Dermis microvascular lymphatic vessel endothelial cell (primary cell): Measurements from ENCODE around the gene EHMT2. TPM values are rescaled to one million over a fixed set of nuclear protein-coding genes. Genes with fewer than 3 reads are reported as not detected.
"Not testable (repeated sequence)": the region's sequence is repeated elsewhere in the genome, so short reads cannot be mapped to it uniquely, and the experiment has no call there.

Experiments used
- DNase-seq, 2 donors: peaks; one replicate each; pipeline versions ENCODE4 v3.0.0 to v3.0.0-alpha.2; 2010; ENCODE audit warnings: low read depth in 2 of 2
- total RNA-seq: library from RNA; depleted of rRNA; stranded (reverse); fragments of >200 nt; gene quantifications from 2 replicates; pipeline ENCODE4 v1.2.1, GENCODE V29; 2014

The EHMT2 gene
- 25.9 and 37.4 TPM in 2 replicates for total RNA-seq

DNA sequence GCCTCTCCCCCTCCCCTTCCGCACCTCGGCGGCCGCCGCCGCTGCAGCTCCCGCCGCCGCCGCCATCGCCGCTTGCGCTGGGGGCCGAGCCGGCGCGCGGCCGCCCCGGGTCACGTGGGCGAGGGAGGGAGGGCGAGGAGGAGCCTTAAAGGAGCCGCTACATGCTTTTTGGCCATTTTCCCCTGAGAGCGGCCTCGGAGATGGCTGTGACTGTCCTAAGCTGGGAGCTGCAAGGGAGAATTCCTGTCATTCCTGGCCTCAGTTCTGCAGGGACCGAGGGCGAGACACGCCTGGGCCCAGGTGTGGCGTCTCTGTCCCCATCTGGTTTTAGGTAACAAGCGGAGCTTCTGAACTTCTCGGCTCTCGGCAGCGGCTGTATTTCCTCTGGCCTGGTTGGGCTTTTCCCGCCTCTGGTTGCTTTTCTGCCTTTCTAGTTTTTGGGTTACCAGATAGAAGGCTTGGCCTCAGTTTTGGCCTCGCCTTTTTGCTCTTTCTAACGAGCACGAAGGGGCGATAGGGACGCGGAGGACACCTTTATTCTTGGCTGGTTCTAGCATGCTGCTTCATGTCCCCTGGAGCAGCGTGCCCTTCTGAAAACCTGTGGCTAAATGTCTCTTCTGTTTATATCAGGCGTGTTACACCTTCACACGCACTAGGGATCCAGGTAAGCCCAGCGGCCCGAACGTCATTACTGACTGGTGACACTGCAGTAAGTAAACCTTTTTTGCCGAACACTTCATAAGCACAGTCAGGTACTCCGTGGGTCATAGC is at the start of gene EHMT2:
EHMT2 (minus strand) TSS at position 87 of the 771 bp plus-strand sequence; CDS start at position 66, 21 bp downstream.
- peak; percentile 36 to 73 for DNase-seq

DNA sequence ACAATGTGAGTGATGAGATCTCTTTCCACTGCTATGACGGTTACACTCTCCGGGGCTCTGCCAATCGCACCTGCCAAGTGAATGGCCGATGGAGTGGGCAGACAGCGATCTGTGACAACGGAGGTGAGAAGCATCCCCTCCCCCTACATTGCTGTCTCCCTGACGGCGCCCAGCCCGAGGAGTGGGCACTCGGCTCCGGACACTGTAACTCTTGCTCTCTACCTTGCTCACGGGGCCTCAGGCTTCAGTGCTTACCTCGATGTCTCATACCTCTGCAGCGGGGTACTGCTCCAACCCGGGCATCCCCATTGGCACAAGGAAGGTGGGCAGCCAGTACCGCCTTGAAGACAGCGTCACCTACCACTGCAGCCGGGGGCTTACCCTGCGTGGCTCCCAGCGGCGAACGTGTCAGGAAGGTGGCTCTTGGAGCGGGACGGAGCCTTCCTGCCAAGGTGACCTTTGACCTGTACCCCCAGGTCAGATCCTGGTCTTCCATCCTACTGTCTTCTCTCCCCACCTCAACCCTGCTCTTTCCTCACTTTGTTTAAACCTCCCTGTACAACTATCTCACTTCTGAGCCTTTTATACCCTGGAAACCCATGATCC is 49.7 kb upstream of the EHMT2 start:
- no peak for DNase-seq

DNA sequence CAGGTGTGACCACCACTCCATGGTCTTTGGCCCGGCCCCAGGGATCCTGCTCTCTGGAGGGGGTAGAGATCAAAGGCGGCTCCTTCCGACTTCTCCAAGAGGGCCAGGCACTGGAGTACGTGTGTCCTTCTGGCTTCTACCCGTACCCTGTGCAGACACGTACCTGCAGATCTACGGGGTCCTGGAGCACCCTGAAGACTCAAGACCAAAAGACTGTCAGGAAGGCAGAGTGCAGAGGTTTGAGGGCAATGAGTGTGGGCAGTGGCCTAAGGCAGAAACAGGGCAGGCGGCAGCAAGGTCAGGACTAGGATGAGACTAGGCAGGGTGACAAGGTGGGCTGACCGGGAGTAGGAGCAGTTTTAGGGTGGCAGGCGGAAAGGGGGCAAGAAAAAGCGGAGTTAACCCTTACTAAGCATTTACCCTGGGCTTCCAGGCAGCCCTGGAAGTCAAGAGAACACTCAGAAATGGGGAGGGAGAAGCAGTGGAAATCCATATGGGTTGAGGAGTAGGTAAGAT is 48.9 kb upstream of the EHMT2 start:
- no peak for DNase-seq

DNA sequence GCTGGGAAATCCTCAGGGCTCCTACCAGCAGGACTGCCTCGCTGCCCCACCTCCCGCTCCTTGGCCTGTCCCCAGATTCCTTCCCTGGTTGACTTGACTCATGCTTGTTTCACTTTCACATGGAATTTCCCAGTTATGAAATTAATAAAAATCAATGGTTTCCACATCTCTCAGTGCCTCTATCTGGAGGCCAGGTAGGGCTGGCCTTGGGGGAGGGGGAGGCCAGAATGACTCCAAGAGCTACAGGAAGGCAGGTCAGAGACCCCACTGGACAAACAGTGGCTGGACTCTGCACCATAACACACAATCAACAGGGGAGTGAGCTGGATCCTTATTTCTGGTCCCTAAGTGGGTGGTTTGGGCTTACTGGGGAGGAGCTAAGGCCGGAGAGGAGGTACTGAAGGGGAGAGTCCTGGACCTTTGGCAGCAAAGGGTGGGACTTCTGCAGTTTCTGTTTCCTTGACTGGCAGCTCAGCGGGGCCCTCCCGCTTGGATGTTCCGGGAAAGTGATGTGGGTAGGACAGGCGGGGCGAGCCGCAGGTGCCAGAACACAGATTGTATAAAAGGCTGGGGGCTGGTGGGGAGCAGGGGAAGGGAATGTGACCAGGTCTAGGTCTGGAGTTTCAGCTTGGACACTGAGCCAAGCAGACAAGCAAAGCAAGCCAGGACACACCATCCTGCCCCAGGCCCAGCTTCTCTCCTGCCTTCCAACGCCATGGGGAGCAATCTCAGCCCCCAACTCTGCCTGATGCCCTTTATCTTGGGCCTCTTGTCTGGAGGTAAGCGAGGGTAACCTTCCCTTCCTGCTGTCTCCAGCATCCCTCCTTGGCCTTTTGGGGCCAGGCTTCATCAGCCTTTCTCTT is 48.2 kb upstream of the EHMT2 start, which contains the start of gene CFB:
CFB (plus strand) TSS at position 589 of the 863 bp plus-strand sequence; CDS start at position 716, 127 bp downstream.
- DNase-seq, result no peak

DNA sequence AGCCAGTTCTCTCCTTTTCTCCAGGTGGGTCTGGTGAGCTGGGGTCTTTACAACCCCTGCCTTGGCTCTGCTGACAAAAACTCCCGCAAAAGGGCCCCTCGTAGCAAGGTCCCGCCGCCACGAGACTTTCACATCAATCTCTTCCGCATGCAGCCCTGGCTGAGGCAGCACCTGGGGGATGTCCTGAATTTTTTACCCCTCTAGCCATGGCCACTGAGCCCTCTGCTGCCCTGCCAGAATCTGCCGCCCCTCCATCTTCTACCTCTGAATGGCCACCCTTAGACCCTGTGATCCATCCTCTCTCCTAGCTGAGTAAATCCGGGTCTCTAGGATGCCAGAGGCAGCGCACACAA is 47.6 kb upstream of the EHMT2 start:
- DNase-seq, result no peak

DNA sequence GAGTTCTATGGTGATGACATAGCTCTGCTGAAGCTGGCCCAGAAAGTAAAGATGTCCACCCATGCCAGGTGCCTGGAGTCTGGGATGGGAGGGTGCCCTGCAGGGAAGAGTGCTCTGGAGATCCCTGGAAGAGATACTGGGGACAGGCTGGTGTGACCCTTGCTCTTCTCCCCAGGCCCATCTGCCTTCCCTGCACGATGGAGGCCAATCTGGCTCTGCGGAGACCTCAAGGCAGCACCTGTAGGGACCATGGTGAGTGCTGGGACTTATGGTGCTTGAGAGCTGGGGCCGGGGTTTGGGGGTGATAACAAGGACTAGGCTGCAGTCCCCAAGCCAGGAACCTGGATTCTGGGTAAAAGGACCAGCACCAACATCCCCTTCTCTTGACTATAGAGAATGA is 46.2 kb upstream of the EHMT2 start:
- no peak for DNase-seq

DNA sequence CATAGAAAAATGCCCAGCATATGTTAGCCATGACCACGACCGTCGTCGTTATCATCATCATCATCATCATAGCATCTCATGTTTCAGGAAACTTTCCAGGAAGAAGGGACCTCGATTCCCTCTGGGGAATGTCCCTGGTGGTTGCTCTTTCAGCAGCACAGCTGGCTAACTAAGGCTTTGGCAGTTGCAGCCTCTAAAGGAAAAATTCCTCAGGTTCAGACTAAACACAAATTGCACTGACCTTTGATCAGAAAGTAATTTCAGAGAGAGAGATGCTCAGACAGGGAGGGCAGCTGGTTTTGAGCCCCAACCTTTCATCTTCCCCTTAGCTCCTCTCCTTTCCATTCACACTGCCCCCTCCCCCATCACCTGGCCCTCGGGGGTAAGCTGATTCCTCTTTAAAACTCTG is 42.8 kb upstream of the EHMT2 start:
- no peak for DNase-seq

DNA sequence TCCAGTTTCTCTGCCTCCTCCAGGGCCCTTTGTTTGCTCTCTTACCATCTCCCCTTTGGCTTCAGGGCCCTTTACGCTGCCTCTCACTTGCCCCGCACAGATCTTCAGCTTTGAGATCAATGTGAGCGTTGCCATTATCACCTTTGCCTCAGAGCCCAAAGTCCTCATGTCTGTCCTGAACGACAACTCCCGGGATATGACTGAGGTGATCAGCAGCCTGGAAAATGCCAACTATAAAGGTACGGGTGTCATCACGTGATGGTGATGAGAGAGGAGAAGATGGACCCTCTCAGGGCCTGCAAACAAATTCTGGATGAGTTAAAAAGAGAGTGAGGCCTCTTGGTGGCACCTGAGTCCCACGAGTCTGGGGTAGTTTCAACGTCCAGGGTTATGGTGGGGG is 38.3 kb upstream of the EHMT2 start:
- DNase-seq, result no peak

DNA sequence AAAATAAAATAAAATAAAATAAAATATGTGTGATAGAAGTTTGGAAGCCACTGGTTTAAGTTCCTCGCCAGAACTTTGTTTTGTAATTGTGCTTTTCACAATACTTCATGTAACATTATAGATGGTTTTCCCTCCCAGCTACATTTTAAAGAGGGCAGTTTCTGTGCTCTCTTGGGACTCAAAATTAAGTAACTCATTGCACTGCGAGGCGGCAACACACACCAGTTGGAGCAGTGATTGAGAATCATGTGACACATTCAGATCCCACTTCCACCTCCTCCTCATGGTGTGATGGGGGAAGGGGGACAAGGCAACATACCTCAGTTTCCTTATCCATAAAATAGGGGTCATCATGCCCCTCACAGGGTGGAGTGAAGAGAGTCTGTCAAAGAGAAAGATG is 37.5 kb upstream of the EHMT2 start:
- no peak for DNase-seq

DNA sequence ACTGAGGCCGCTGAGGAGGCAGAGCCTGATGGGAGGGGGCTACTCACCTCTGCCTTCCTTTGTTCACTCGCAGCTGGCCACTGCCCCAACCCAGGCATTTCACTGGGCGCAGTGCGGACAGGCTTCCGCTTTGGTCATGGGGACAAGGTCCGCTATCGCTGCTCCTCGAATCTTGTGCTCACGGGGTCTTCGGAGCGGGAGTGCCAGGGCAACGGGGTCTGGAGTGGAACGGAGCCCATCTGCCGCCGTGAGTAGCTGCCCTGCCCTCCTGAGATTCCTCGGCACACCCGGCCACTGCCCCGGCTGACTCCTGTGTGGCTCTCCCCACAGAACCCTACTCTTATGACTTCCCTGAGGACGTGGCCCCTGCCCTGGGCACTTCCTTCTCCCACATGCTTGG is 36.0 kb upstream of the EHMT2 start:
- no peak for DNase-seq

DNA sequence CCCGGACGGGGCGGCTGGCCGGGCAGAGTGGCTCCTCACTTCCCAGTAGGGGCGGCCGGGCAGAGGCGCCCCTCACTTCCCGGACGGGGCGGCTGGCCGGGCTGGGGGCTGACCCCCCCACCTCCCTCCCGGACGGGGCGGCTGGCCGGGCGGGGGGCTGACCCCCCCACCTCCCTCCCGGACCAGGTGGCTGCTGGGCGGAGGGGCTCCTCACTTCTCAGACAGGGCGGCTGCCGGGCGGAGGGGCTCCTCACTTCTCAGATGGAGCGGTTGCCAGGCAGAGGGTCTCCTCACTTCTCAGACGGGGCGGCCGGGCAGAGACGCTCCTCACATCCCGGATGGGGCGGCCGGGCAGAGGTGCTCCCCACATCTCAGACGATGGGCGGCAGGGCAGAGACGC is 34.6 kb upstream of the EHMT2 start:
- not testable (repeated sequence) for DNase-seq

DNA sequence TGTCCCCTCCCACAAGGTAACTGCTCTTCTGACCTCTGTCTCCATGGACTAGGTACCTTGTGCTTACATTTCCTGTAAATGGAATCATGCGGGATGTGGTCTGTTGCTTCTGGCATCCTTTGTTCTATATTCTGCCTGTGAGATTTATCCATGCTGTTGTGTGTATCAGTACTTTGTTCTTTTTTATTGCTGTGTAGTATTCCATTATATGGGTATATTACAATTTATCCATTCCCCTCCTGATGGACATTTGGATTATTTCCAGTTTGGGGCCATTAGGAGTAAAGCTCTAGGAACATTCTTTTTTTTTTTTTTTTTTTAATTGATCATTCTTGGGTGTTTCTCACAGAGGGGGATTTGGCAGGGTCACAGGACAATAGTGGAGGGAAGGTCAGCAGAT is 33.5 kb upstream of the EHMT2 start:
- DNase-seq, result no peak

DNA sequence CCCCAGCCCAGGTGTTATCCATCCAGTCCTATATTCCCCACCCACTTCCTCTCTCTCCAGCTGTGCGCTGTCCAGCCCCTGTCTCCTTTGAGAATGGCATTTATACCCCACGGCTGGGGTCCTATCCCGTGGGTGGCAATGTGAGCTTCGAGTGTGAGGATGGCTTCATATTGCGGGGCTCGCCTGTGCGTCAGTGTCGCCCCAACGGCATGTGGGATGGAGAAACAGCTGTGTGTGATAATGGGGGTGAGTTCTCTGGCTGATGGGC is 31.1 kb upstream of the EHMT2 start:
- no peak for DNase-seq

DNA sequence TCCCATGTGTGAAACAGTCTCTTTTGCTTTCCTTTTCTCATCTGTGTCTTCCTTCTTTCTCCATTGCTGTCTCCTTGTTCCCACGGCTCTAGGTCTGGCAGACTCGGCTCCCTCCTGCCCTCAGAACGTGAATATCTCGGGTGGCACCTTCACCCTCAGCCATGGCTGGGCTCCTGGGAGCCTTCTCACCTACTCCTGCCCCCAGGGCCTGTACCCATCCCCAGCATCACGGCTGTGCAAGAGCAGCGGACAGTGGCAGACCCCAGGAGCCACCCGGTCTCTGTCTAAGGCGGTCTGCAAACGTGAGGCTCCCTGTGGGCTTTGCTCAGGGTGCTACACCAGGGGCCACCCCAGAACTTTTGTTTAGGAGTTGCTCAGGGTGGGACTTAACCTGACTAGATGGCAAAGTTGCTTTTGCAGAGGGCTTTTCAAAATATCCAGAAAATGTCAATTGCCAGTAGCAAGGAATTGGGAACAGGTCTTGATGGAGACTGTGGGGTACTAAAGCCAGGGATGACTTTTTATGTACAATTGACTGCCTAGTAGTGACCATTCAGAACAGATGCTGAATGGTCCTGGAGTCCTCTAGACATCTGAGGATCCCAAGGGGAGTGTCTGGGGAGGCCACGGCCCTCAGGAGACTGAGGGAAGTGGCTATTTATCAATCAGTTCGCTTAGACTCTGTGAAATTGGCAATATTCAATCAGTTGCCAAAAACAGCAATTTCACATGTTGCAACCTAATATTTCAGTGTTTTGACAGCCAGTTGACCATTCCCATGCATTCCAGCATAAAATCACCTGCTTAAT is 30.6 kb upstream of the EHMT2 start:
- no peak for DNase-seq

DNA sequence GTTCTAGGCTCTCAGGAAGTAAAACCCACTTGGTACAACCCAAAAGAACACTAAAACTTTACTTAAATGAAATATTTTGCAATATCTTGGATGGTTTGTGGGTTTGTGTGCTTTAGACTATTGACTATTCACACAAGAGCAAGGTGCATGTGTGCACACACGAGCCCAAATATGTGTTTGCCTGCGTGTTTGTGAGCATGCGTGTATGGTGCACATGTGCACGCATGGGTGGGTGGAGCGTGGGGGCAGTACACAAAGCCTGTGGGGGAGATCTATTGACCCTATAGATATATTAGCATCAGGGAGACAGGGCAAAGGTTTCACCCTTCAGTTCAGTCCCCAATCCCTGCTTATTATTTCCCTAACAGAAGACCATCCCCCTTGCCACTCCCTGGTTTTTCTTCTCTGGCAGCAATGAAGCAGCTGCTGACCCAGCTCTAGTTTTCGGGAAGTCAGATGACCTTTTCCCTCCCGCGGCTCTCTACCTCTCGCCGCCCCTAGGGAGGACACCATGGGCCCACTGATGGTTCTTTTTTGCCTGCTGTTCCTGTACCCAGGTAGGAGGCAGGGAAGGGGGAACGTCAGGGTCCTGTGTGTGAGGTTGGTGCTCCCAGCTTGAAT is 29.9 kb upstream of the EHMT2 start, which contains the start of gene C2:
C2 (plus strand) TSS at position 476 of the 621 bp plus-strand sequence; CDS start at position 512, 36 bp downstream.
- no peak for DNase-seq

DNA sequence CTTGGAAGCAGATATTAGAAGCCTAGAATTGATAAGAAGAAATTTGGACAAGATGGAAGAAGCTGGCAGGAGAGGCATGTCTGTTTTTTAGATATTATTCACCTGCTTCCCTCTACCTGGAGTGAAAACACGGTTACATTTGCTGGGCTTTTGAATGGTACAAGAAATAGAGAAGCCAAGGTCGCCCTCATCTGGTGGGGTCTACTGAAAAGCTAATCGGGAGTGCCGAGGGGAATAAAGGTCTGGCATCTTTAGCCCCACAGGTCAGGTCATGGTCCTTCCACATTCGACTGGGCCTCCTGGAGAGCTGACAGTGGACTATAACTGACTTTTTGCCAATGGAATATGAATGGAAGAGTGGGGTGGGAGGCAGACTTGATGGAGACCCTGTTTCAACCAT is 25.4 kb upstream of the EHMT2 start:
- DNase-seq, result no peak

DNA sequence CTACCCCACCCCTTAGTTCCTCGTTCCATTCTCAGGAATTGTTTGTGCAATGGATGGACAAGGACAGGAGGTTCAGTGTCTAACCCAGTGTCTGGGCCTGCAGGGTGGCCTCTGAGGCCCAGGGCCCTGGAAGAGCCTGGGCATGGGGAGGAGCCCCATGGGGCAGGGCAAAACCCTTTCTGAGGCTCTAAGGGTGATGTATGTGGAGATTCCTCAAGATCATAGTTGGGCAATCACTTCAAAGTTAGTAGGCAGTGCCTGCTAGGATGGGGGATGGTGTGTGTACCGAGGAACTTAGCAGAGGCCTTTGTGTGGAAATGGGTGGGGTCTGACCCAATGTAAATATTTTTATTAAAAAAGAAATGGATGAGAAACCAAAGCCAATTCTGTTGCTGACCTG is 23.3 kb upstream of the EHMT2 start:
- DNase-seq, result no peak

DNA sequence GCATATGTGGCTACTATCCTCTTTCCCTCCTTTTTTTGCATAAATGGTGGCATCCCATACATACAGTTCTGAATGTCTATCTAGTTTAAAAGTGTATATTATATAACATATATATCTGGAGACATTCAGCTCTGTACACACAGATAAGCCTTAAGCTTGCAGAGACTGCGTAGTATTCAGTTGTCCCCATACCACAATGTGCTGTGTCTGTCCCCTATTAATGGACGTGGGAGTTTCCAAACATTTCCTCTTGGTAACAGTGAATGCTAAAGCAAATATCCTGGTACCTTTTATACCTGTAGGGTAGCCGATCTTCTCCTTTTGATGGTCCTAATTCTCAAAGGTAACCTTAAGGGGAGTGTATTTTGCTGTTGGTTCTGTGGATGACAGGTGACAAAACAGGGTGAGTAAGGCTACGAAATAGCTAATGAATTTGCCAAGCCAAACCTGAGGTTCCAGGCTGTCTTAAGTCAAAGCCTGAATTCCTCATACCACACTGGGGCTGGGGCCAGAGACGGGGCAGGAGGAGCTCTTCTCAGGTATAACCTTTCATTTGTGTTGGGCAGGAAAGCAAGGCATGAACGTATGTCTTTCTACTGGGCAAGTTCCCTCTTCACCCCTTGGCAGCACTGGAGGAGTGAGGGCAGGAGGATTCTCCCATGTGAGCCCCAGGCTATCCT is 22.3 kb upstream of the EHMT2 start:
- DNase-seq, result no peak

DNA sequence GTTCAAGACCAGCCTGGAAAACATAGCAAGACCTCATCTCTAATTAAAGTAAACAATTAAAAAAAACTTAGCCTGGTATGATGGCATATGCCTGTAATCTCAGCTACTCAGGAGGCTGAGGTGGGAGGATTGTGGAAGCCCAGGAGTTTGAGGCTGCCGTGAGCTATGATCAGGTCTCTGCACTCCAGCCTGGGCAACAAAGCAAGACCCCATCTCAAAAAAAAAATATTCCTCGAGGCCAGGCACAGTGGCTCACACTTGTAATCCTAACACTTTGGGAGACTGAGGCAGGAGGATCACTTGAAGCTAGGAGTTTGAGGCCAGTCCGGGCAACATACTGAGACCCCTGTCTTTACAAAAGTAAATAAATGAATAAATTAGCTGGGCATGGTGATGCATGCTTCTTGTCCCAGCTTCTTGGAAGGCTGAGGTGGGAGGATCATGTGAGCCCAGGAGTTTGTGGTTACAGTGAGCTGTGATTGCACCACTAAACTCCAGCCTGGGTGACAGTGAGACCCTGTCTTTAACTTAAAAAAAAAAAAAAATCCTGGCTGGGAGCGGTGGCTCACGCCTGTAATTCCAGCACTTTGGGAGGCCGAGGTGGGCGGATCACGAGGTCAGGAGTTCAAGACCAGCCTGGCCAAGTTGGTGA is 20.7 kb upstream of the EHMT2 start:
- DNase-seq, result no peak

DNA sequence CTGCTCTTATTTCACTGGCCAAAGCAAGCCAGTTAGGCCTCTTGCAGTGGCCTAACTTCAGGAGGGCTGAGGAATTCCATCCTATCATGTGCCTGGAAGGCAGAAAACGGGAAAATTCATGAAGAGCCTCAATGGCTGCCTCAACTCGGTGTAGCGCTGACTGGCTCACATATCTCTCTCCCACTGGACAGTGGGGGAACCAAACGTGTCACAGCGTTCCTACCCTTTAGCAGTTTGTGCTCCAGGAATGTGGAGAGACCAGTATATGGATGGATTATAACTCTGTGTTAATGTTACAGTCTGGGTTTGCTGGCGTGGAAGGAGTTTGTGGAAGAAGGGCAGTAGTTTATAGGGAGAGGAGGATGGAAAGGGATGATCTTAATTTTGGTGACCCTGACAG is 18.3 kb upstream of the EHMT2 start:
- no peak for DNase-seq
